RKO (cell line): ENCODE data around the gene ELFN1.

Experiments used
- DNase-seq: peaks from one replicate; pipeline ENCODE4 v3.0.0-alpha.2; 2016; ENCODE audit warnings: low spot score

Gene ELFN1

GRCh38 chr7:1643270-1644092 lies 26.6 kb upstream of the ELFN1 start:
- DNase-seq = no peak

GRCh38 chr7:1644341-1645070 lies 25.6 kb upstream of the ELFN1 start:
- no peak for DNase-seq

- DNase-seq = no peak
Measured at GRCh38 chr7:1645071-1645409, 25.0 kb upstream of the ELFN1 start.

- no peak for DNase-seq
Measured at GRCh38 chr7:1645476-1645875, 24.6 kb upstream of the ELFN1 start.

- no peak for DNase-seq
Measured at GRCh38 chr7:1646391-1646790, 23.7 kb upstream of the ELFN1 start.

GRCh38 chr7:1646957-1647891 lies 22.9 kb upstream of the ELFN1 start:
- no peak for DNase-seq

GRCh38 chr7:1647961-1648672 lies 22.0 kb upstream of the ELFN1 start:
- no peak for DNase-seq

- DNase-seq = no peak
Measured at GRCh38 chr7:1649751-1650326, 20.2 kb upstream of the ELFN1 start.

GRCh38 chr7:1650363-1651030 lies 19.6 kb upstream of the ELFN1 start:
- DNase-seq = no peak

- no peak for DNase-seq
Measured at GRCh38 chr7:1651031-1651446, 19.0 kb upstream of the ELFN1 start.

GRCh38 chr7:1651891-1652290 lies 18.2 kb upstream of the ELFN1 start:
- no peak for DNase-seq

GRCh38 chr7:1653500-1653899 lies 16.6 kb upstream of the ELFN1 start:
- DNase-seq = no peak

GRCh38 chr7:1654111-1654510 lies 16.0 kb upstream of the ELFN1 start:
- DNase-seq = no peak

- no peak for DNase-seq
Measured at GRCh38 chr7:1654738-1655475, 15.2 kb upstream of the ELFN1 start.

- DNase-seq = no peak
Measured at GRCh38 chr7:1659696-1660095, 10.4 kb upstream of the ELFN1 start.

GRCh38 chr7:1661461-1661860 lies 8.6 kb upstream of the ELFN1 start:
- DNase-seq = no peak

- DNase-seq = no peak
Measured at GRCh38 chr7:1662101-1662500, 8.0 kb upstream of the ELFN1 start.

- no peak for DNase-seq
Measured at GRCh38 chr7:1662767-1663166, 7.3 kb upstream of the ELFN1 start.

GRCh38 chr7:1663223-1663622 lies 6.9 kb upstream of the ELFN1 start:
- no peak for DNase-seq
